ENCODE data around the gene SLC19A1. TPM values are rescaled to one million over a fixed set of nuclear protein-coding genes. Genes with fewer than 3 reads are reported as not detected.

SLC19A1 gene
- total RNA-seq, 1 experiment from 2014 or later: 21.4 TPM

GRCh38 chr21:45469273-45470086, 72.8 kb downstream of the SLC19A1 start:
- intact Hi-C loops (cut with micrococcal nuclease; ENCODE audit: unreplicated experiment): no loop called here
- TF ChIP-seq CTCF (IDR thresholded peaks at IDR 0.05; ENCODE audit: unreplicated experiment): no peak
- CTCF ChIA-PET: no interaction called here
- H3K9me3 Mint-ChIP-seq (ENCODE audit: low read depth, unreplicated experiment): peaks cover 4% of the 10 kb centered on the region
- H3K4me1 Mint-ChIP-seq (ENCODE audit: low read depth, unreplicated experiment): peaks cover 20% of the 10 kb centered on the region
- BruUV-seq (replicated peaks): no TSS peak
- H3K36me3 Mint-ChIP-seq (ENCODE audit: insufficient read depth, unreplicated experiment): peaks cover 10% of the 10 kb centered on the region
- H3K4me3 Mint-ChIP-seq (ENCODE audit: low read depth, unreplicated experiment): no peak overlapping the region
- H3K27ac Mint-ChIP-seq (ENCODE audit: unreplicated experiment): no peak overlapping the region
- no peaks in the 10 kb centered on the region for H3K27me3 Mint-ChIP-seq (ENCODE audit: unreplicated experiment)
- no peak for DNase-seq

- Mint-ChIP-seq H3K4me1 (ENCODE audit: low read depth, unreplicated experiment) (peaks cover 20% of the 10 kb centered on the region), H3K36me3 (ENCODE audit: insufficient read depth, unreplicated experiment) (peaks cover 5% of the 10 kb centered on the region), H3K27ac (ENCODE audit: unreplicated experiment) (no peak overlapping the region), H3K27me3 (ENCODE audit: unreplicated experiment) (no peaks in the 10 kb centered on the region), H3K9me3 (ENCODE audit: low read depth, unreplicated experiment) (no peaks in the 10 kb centered on the region), H3K4me3 (ENCODE audit: low read depth, unreplicated experiment) (no peak overlapping the region)
- TF ChIP-seq CTCF (IDR thresholded peaks at IDR 0.05; ENCODE audit: unreplicated experiment): no peak
- no TSS peak for BruUV-seq (replicated peaks)
- intact Hi-C loops (cut with micrococcal nuclease; ENCODE audit: unreplicated experiment): no loop called here
- CTCF ChIA-PET: no interaction called here
- DNase-seq: no peak
Measured at GRCh38 chr21:45468971-45469272, 73.3 kb downstream of the SLC19A1 start.

- intact Hi-C loops (cut with micrococcal nuclease; ENCODE audit: unreplicated experiment): no loop called here
- H3K27me3 Mint-ChIP-seq (ENCODE audit: unreplicated experiment): no peaks in the 10 kb centered on the region
- peaks cover 20% of the 10 kb centered on the region for H3K4me1 Mint-ChIP-seq (ENCODE audit: low read depth, unreplicated experiment)
- H3K4me3 Mint-ChIP-seq (ENCODE audit: low read depth, unreplicated experiment): no peak overlapping the region
- peaks cover 4% of the 10 kb centered on the region for H3K36me3 Mint-ChIP-seq (ENCODE audit: insufficient read depth, unreplicated experiment)
- CTCF ChIA-PET: no interaction called here
- no peak for TF ChIP-seq CTCF (IDR thresholded peaks at IDR 0.05; ENCODE audit: unreplicated experiment)
- no peak overlapping the region for H3K27ac Mint-ChIP-seq (ENCODE audit: unreplicated experiment)
- no peak for DNase-seq
- H3K9me3 Mint-ChIP-seq (ENCODE audit: low read depth, unreplicated experiment): no peaks in the 10 kb centered on the region
- BruUV-seq (replicated peaks): no TSS peak
Measured at GRCh38 chr21:45468051-45468970, 73.9 kb downstream of the SLC19A1 start.

- H3K9me3 Mint-ChIP-seq (ENCODE audit: low read depth, unreplicated experiment): no peaks in the 10 kb centered on the region
- BruUV-seq (replicated peaks): no TSS peak
- peaks cover 20% of the 10 kb centered on the region for H3K4me1 Mint-ChIP-seq (ENCODE audit: low read depth, unreplicated experiment)
- no peak for TF ChIP-seq CTCF (IDR thresholded peaks at IDR 0.05; ENCODE audit: unreplicated experiment)
- no peak overlapping the region for H3K27ac Mint-ChIP-seq (ENCODE audit: unreplicated experiment)
- no peak overlapping the region for H3K4me3 Mint-ChIP-seq (ENCODE audit: low read depth, unreplicated experiment)
- no peak for DNase-seq
- CTCF ChIA-PET: no interaction called here
- no peaks in the 10 kb centered on the region for H3K27me3 Mint-ChIP-seq (ENCODE audit: unreplicated experiment)
- H3K36me3 Mint-ChIP-seq (ENCODE audit: insufficient read depth, unreplicated experiment): peaks cover 4% of the 10 kb centered on the region
- intact Hi-C loops (cut with micrococcal nuclease; ENCODE audit: unreplicated experiment): no loop called here
Measured at GRCh38 chr21:45467221-45467779, 74.9 kb downstream of the SLC19A1 start.

Data from Calu3 (cell line).